GM12878 (cell line): ENCODE data around the gene CTIF. TPM values are rescaled to one million over a fixed set of nuclear protein-coding genes. Genes with fewer than 3 reads are reported as not detected.

Experiments used
- BCL3 ChIP-seq: IDR thresholded peaks from 2 replicates; pipeline ENCODE4 v1.6.1; 2011; ENCODE audit warnings: borderline replicate concordance, low read depth, mild to moderate bottlenecking, moderate library complexity, low read length; ENCODE audit not compliant: insufficient read depth, poor library complexity, severe bottlenecking
- BRCA1 ChIP-seq: IDR thresholded peaks from 2 replicates; pipeline ENCODE4 v1.6.1; 2011; ENCODE audit warnings: low read depth, low read length, improper control_type of control experiment
- E2F8 ChIP-seq: fragments of 450-650 bp; IDR thresholded peaks from 2 replicates; pipeline ENCODE4 v1.6.1; 2018; ENCODE audit warnings: mild to moderate bottlenecking, low read depth, moderate library complexity; ENCODE audit not compliant: partially characterized antibody
- FOS ChIP-seq: IDR thresholded peaks from 3 replicates; pipeline ENCODE4 v1.6.1; 2011; ENCODE audit warnings: borderline replicate concordance; ENCODE audit not compliant: insufficient read length; ENCODE audit errors: extremely low read depth
- FOXM1 ChIP-seq: IDR thresholded peaks from 2 replicates; pipeline ENCODE4 v1.6.1; 2012; ENCODE audit warnings: low read depth, mild to moderate bottlenecking, inconsistent platforms, low read length, moderate library complexity
- HDGF ChIP-seq: fragments of 450-650 bp; IDR thresholded peaks from 2 replicates; pipeline ENCODE4 v1.6.1; 2016; ENCODE audit warnings: antibody characterized with exemption
- MEF2B ChIP-seq: fragments of 450-650 bp; IDR thresholded peaks from 2 replicates; pipeline ENCODE4 v1.6.1; 2018; ENCODE audit warnings: mild to moderate bottlenecking, moderate library complexity; ENCODE audit not compliant: partially characterized antibody, poor library complexity, severe bottlenecking
- NR2F1 ChIP-seq: fragments of 450-650 bp; conservative IDR thresholded peaks from 2 replicates; pipeline ENCODE4 v1.6.1; 2017; ENCODE audit warnings: mild to moderate bottlenecking
- RFX5 ChIP-seq: IDR thresholded peaks from 2 replicates; pipeline ENCODE4 v1.6.1; 2011; ENCODE audit warnings: low read depth, low read length, improper control_type of control experiment
- TCF12 ChIP-seq: IDR thresholded peaks from 2 replicates; pipeline ENCODE4 v1.6.1; 2011; ENCODE audit warnings: low read depth, mild to moderate bottlenecking, low read length
- ZBED1 ChIP-seq: IDR thresholded peaks from 2 replicates; pipeline ENCODE4 v1.6.1; 2016; ENCODE audit warnings: borderline replicate concordance
- polyA plus RNA-seq, 11 experiments: library from polyadenylated mRNA; depleted of rRNA in 4 of 11; unstranded in 6 of 11; stranded (reverse) in 5 of 11; fragments of >200 nt; fragmentation: Nextera tagmentation in 4 of 11; fragmentation: Illumina TruSeq in 1 of 11; extraction: Ambion mirVana in 4 of 11; extraction: Trizol in 1 of 11; gene quantifications; 1 replicate in 1 of 11; 2 replicates in 10 of 11; pipeline versions ENCODE4 v1.2.1 to v1.2.3, GENCODE V29; 2011 to 2016; ENCODE audit warnings: inconsistent platforms in 2 of 11, missing spikeins in 2 of 11, low read depth in 1 of 11
- total RNA-seq, 4 experiments: library from RNA; depleted of rRNA in 3 of 4; stranded (reverse); fragments of >200 nt in 3 of 4; fragmentation: Illumina TruSeq in 1 of 4; extraction: Trizol in 1 of 4; gene quantifications; 2 replicates each; pipeline versions ENCODE4 v1.2.1 to v1.2.3, GENCODE V29; 2013 to 2021
- TF ChIP-seq, protein P1 (sequence below): fragments of 450-650 bp; conservative IDR thresholded peaks from 2 replicates; pipeline ENCODE4 v1.6.1; 2017; ENCODE audit warnings: mild to moderate bottlenecking, moderate library complexity
- TF ChIP-seq, protein P2 (sequence below), 3 experiments: IDR thresholded peaks in 2 of 3; conservative IDR thresholded peaks in 1 of 3; 2 replicates each; pipeline ENCODE4 v1.5.1; 2011; ENCODE audit warnings: low read depth in 3 of 3, low read length in 3 of 3, mild to moderate bottlenecking in 3 of 3, control low read depth in 2 of 3, moderate library complexity in 2 of 3, inconsistent platforms in 1 of 3, mixed read lengths in 1 of 3; ENCODE audit not compliant: control insufficient read depth in 2 of 3, insufficient read depth in 1 of 3; ENCODE audit errors: extremely low read depth in 1 of 3

The CTIF gene
- total and polyA plus RNA-seq, 10 of the 15 experiments (the other 5 are each of a cell fraction or from before 2014, with no cell fraction given) = 0.06 to 11.6 (median 2.5) TPM

DNA sequence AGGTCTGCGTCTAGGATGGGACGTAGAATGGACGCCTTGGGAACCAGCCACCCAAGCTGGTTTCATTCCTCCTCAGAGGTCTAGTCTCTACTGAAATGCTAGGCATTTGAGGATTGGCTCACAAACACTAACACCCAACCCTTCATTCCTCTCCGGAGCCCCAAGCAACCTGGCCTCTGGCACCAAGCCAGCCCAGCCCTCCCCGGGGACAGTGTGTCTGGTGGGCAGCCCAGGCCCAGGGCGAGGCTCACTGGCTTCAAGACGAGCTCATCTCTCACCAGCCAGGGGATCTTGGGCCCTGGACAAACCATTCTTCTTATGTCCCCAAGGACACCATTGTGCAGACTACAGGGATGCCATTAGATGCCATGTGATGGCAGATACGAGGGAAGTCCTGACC is 182.5 kb downstream of the CTIF start (continued):
- TF ChIP-seq E2F8 (no peak), BCL3 (no peak), FOS (no peak), MEF2B (no peak), TCF12 (no peak), BRCA1 (no peak), NR2F1 (no peak), RFX5 (no peak), FOXM1 (no peak), HDGF (no peak), ZBED1 (no peak)
- TF ChIP-seq, protein P1, sequence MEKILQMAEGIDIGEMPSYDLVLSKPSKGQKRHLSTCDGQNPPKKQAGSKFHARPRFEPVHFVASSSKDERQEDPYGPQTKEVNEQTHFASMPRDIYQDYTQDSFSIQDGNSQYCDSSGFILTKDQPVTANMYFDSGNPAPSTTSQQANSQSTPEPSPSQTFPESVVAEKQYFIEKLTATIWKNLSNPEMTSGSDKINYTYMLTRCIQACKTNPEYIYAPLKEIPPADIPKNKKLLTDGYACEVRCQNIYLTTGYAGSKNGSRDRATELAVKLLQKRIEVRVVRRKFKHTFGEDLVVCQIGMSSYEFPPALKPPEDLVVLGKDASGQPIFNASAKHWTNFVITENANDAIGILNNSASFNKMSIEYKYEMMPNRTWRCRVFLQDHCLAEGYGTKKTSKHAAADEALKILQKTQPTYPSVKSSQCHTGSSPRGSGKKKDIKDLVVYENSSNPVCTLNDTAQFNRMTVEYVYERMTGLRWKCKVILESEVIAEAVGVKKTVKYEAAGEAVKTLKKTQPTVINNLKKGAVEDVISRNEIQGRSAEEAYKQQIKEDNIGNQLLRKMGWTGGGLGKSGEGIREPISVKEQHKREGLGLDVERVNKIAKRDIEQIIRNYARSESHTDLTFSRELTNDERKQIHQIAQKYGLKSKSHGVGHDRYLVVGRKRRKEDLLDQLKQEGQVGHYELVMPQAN = no peak
- TF ChIP-seq, protein P2, sequence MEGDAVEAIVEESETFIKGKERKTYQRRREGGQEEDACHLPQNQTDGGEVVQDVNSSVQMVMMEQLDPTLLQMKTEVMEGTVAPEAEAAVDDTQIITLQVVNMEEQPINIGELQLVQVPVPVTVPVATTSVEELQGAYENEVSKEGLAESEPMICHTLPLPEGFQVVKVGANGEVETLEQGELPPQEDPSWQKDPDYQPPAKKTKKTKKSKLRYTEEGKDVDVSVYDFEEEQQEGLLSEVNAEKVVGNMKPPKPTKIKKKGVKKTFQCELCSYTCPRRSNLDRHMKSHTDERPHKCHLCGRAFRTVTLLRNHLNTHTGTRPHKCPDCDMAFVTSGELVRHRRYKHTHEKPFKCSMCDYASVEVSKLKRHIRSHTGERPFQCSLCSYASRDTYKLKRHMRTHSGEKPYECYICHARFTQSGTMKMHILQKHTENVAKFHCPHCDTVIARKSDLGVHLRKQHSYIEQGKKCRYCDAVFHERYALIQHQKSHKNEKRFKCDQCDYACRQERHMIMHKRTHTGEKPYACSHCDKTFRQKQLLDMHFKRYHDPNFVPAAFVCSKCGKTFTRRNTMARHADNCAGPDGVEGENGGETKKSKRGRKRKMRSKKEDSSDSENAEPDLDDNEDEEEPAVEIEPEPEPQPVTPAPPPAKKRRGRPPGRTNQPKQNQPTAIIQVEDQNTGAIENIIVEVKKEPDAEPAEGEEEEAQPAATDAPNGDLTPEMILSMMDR (IDR thresholded peaks at IDR 0.05 in 2 of 3, conservative IDR thresholded peaks at IDR 0.05 in 1 of 3; ENCODE audit: control insufficient read depth in 2 of 3, extremely low read depth in 1 of 3, insufficient read depth in 1 of 3, low read depth in 3 of 3, low read length in 3 of 3) = no peak
